Measurements from ENCODE around the gene COL15A1. TPM values are rescaled to one million over a fixed set of nuclear protein-coding genes. Genes with fewer than 3 reads are reported as not detected.

COL15A1 gene
- total and polyA plus RNA-seq, 2 of the 13 experiments (the other 11 are each of a cell fraction or from before 2014, with no cell fraction given): not detected

DNA sequence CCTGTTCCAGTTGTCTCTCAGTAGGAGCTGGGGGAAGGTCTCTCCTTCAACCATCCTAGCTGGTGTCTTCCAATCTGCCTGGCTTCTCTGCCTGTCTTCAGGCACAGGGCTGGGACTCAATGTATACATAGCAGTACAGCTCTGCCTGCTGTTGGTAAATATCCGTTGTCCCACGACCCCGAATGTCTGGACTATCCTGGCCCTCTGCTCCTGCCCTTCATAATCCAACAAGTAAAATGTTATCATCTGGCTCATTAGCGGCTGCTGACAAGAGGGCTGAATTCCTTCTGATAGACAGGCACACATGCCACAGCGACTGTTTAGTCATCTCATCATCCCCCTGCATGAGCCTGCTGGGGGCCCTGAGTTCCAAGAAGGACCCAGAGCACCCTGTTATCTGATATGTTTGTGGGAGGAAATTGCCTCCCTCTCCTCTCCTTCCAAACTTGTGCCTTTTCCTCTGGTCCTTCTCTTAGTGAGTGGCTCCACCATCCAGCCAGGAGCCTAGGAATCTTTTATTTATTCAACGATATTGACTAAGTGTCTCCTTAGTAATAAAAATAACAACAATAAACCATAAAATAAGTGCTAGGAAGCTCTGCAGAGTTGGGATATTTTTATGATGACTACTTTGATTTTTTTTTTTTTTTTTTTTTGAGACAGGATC is 131.7 kb downstream of the COL15A1 start:
- FAIRE-seq (no peak), ATAC-seq (no peak), DNase-seq (ENCODE audit: low spot score) (no peak)
- Histone ChIP-seq H3K27ac (ENCODE audit: extremely low read length, insufficient read depth, low read length) (no peak overlapping the region), H3K27me3 (ENCODE audit: control insufficient read depth in 1 of 2, insufficient read depth in 2 of 2, low read length in 2 of 2) (peaks cover 2% of the 10 kb centered on the region in 2 experiments; a peak in 1 of 5 replicates), H2AFZ (ENCODE audit: low read length) (no peak overlapping the region), H3K79me2 (ENCODE audit: insufficient read depth, low read length) (no peaks in the 10 kb centered on the region), H3K9me3 (ENCODE audit: low read length) (no peaks in the 10 kb centered on the region), H3K4me2 (ENCODE audit: low read depth, low read length) (no peak overlapping the region), H3K4me3 (replicated peaks in 1 of 3; ENCODE audit: insufficient read depth in 1 of 3, low read depth in 2 of 3, low read length in 3 of 3) (no peak overlapping the region), H3K4me1 (ENCODE audit: insufficient read depth, low read length) (no peaks in the 10 kb centered on the region), H3K36me3 (replicated peaks in 1 of 2; ENCODE audit: control insufficient read depth in 1 of 2, insufficient read depth in 2 of 2, low read length in 2 of 2) (no peaks in the 10 kb centered on the region), H4K20me1 (ENCODE audit: insufficient read depth, low read length) (no peaks in the 10 kb centered on the region), H3K9ac (ENCODE audit: insufficient read depth, low read depth, low read length) (no peak overlapping the region)
- no TSS peak for BruUV-seq (replicated peaks)
- ChIA-PET POLR2A (no interaction called here), CTCF (ENCODE audit: low intra/inter-chr PET ratio, low total read pairs) (no interaction called here)
- TF ChIP-seq MLLT10 (CRISPR knock-in tag; IDR thresholded peaks at IDR 0.05): no peak
- TF ChIP-seq ZSCAN31 (CRISPR knock-in tag; IDR thresholded peaks at IDR 0.05; ENCODE audit: low read depth): no peak
- no peak for TF ChIP-seq HOXA5 (CRISPR knock-in tag; IDR thresholded peaks at IDR 0.05)
- TF ChIP-seq MAFK (conservative IDR thresholded peaks at IDR 0.05 in 1 of 2, IDR thresholded peaks at IDR 0.05 in 1 of 2; ENCODE audit: low read length in 2 of 2): no peak
- no peak for TF ChIP-seq ZNF546 (CRISPR knock-in tag; conservative IDR thresholded peaks at IDR 0.05)
- no peak for TF ChIP-seq SETDB1 (CRISPR knock-in tag; IDR thresholded peaks at IDR 0.05; ENCODE audit: borderline replicate concordance)
- no peak for TF ChIP-seq HIVEP1 (CRISPR knock-in tag; IDR thresholded peaks at IDR 0.05)
- no peak for TF ChIP-seq MED1 (CRISPR knock-in tag; IDR thresholded peaks at IDR 0.05)
- TF ChIP-seq ATM (IDR thresholded peaks at IDR 0.05; ENCODE audit: borderline replicate concordance): no peak
- TF ChIP-seq ZNF33A (CRISPR knock-in tag; IDR thresholded peaks at IDR 0.05; ENCODE audit: borderline replicate concordance): no peak
- TF ChIP-seq ZNF230 (CRISPR knock-in tag; IDR thresholded peaks at IDR 0.05): no peak
- TF ChIP-seq, protein P1, sequence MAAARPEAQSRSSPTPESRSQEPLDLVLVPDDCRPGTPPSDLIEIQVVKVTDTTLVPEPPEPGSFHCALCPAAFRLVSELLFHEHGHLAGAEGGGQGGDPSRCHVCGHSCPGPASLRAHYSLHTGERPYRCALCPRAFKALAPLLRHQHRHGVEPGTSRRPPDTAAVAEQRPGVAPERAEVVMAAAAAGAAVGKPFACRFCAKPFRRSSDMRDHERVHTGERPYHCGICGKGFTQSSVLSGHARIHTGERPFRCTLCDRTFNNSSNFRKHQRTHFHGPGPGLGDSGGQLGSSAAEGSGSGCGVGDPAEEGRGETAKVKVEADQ (CRISPR knock-in tag; IDR thresholded peaks at IDR 0.05; ENCODE audit: borderline replicate concordance): no peak
- no peak for TF ChIP-seq EZH2 (conservative IDR thresholded peaks at IDR 0.05; ENCODE audit: low read depth, low read length)
- TF ChIP-seq, protein P2, sequence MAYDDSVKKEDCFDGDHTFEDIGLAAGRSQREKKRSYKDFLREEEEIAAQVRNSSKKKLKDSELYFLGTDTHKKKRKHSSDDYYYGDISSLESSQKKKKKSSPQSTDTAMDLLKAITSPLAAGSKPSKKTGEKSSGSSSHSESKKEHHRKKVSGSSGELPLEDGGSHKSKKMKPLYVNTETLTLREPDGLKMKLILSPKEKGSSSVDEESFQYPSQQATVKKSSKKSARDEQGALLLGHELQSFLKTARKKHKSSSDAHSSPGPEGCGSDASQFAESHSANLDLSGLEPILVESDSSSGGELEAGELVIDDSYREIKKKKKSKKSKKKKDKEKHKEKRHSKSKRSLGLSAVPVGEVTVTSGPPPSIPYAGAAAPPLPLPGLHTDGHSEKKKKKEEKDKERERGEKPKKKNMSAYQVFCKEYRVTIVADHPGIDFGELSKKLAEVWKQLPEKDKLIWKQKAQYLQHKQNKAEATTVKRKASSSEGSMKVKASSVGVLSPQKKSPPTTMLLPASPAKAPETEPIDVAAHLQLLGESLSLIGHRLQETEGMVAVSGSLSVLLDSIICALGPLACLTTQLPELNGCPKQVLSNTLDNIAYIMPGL (CRISPR knock-in tag; IDR thresholded peaks at IDR 0.05; ENCODE audit: borderline replicate concordance in 1 of 2, low read depth in 1 of 2): no peak
- WGBS (ENCODE audit: low lambda C conversion rate): 0% methylated on average over 5 of the region's 6 CpGs
- in situ Hi-C loops (cut with HindIII; ENCODE audit: extremely low pct_ligation_motif_present, low pct_unique_long_range_greater_than_20kb) (no loop called here), intact Hi-C loops (cut with micrococcal nuclease; ENCODE audit: unreplicated experiment) (no loop called here)
